PC-3 (cell line): ENCODE results near the gene OR10A2. TPM values are rescaled to one million over a fixed set of nuclear protein-coding genes. Genes with fewer than 3 reads are reported as not detected.

Experiments
- ATAC-seq: fragments of 200-7000 bp; cut with Tn5 transposase; 2 replicates; pipeline ENCODE4 v1.9.1; 2020; ENCODE audit warnings: mild to moderate bottlenecking, moderate library complexity
- BruUV-seq: library from RNA; stranded (reverse); fragments of 400-500 nt; replicated peaks from 2 replicates; lab custom pipeline; 2021; lab: Mats Ljungman, UMichigan
- CTCF ChIA-PET: fragments of 300-600 bp; sonication (Branson Sonifier 250); formaldehyde crosslinking; loops from one replicate; lab custom pipeline; 2022; ENCODE audit warnings: antibody characterized with exemption; lab: Charles Lee
- POLR2A ChIA-PET: fragments of 300-600 bp; sonication (Branson Sonifier 250); formaldehyde crosslinking; loops from one replicate; lab custom pipeline; 2022; ENCODE audit warnings: antibody characterized with exemption; ENCODE audit not compliant: unreplicated experiment; lab: Charles Lee
- DNase-seq: peaks from one replicate; pipeline ENCODE4 v3.0.0-alpha.2; 2015
- H2AFZ ChIP-seq: fragments of 300-600 bp; sonication (generic); 2 replicates; pipeline ENCODE4 v1.6.0; 2016; ENCODE audit warnings: antibody characterized with exemption, low read length
- H3F3A ChIP-seq: fragments of 300-600 bp; sonication (generic); one replicate; pipeline ENCODE4 v1.6.0; 2017; ENCODE audit warnings: antibody characterized with exemption, low read length, control low read depth, mild to moderate bottlenecking; ENCODE audit not compliant: unreplicated experiment
- H3K27ac ChIP-seq: fragments of 300-600 bp; sonication (generic); 2 replicates; pipeline ENCODE4 v1.5.1; 2016; ENCODE audit warnings: mild to moderate bottlenecking, low read length
- H3K27me3 ChIP-seq: fragments of 300-600 bp; sonication (generic); 2 replicates; pipeline ENCODE4 v1.6.1; 2016; ENCODE audit warnings: low read length, mixed read lengths
- H3K36me3 ChIP-seq: fragments of 300-600 bp; sonication (generic); 2 replicates; pipeline ENCODE4 v1.6.1; 2016; ENCODE audit warnings: low read depth, mixed run types, low read length, mixed read lengths
- H3K4me1 ChIP-seq: fragments of 300-600 bp; sonication (generic); 2 replicates; pipeline ENCODE4 v1.5.1; 2016; ENCODE audit warnings: low read length; ENCODE audit not compliant: insufficient read depth
- H3K4me2 ChIP-seq: fragments of 300-600 bp; sonication (generic); 2 replicates; pipeline ENCODE4 v1.6.0; 2016; ENCODE audit warnings: low read length
- H3K4me3 ChIP-seq: fragments of 300-600 bp; sonication (generic); 2 replicates; pipeline ENCODE4 v1.5.1; 2016; ENCODE audit warnings: mild to moderate bottlenecking, low read length, mixed read lengths
- H3K79me2 ChIP-seq: fragments of 300-600 bp; sonication (generic); 2 replicates; pipeline ENCODE4 v1.6.1; 2017; ENCODE audit warnings: low read length, mixed read lengths
- H3K9ac ChIP-seq: fragments of 300-600 bp; sonication (generic); 2 replicates; pipeline ENCODE4 v1.6.0; 2016; ENCODE audit warnings: mild to moderate bottlenecking, low read length
- H3K9me2 ChIP-seq: fragments of 300-600 bp; sonication (generic); replicated peaks from 2 replicates; pipeline ENCODE4 v1.6.1; 2016; ENCODE audit warnings: mixed run types, low read length, mixed read lengths
- H3K9me3 ChIP-seq: fragments of 300-600 bp; sonication (generic); 2 replicates; pipeline ENCODE4 v1.6.1; 2016; ENCODE audit warnings: low read length, mixed read lengths
- H4K20me1 ChIP-seq: fragments of 300-600 bp; sonication (generic); 2 replicates; pipeline ENCODE4 v1.6.1; 2016; ENCODE audit warnings: low read length, mixed read lengths
- EZH2 ChIP-seq: fragments of 300-600 bp; sonication (generic); IDR thresholded peaks from one replicate; pipeline ENCODE4 v1.6.1; 2017; ENCODE audit warnings: antibody characterized with exemption, mild to moderate bottlenecking, low read length; ENCODE audit not compliant: unreplicated experiment
- EZH2phosphoT487 ChIP-seq: fragments of 300-600 bp; sonication (generic); IDR thresholded peaks from 2 replicates; pipeline ENCODE4 v1.6.1; 2018; ENCODE audit warnings: mild to moderate bottlenecking, antibody characterized with exemption, low read length, borderline replicate concordance
- intact Hi-C: fragments of 100-400 bp; cut with micrococcal nuclease; formaldehyde crosslinking; loops from 2 replicates; pipeline ENCODE4 v1.9.0; 2023
- total RNA-seq: library from RNA; depleted of rRNA; stranded (reverse); fragments of >200 nt; gene quantifications from 2 replicates; pipeline ENCODE4 v1.2.3, GENCODE V29; 2014
- TF ChIP-seq, protein P1 (sequence below): fragments of 300-600 bp; sonication (generic); conservative IDR thresholded peaks from 2 replicates; pipeline ENCODE4 v1.5.1; 2017; ENCODE audit warnings: antibody characterized with exemption, low read depth, mild to moderate bottlenecking, low read length

Gene OR10A2
- total RNA-seq, 1 experiment from 2014 or later, result not detected

DNA sequence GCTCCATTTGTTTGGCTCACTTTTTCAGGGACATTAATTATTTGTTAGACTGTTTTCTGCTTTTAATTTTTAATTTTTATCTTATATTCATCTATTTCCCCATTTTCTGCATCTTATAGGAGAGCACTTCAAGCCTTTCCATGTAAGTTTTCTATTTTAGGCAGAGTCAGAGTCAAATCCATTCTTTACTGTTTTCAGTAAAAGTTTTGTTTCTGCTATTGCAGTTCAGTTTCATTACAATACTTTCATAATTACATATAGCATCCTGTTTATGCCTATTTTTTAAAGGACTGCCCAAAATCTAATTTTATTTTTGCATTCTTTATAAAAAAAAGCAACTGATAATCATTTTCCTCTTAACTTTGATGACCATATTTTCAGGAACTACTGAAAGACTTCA is 21.2 kb upstream of the OR10A2 start:
- no peak for TF ChIP-seq EZH2
- TF ChIP-seq, protein P1, sequence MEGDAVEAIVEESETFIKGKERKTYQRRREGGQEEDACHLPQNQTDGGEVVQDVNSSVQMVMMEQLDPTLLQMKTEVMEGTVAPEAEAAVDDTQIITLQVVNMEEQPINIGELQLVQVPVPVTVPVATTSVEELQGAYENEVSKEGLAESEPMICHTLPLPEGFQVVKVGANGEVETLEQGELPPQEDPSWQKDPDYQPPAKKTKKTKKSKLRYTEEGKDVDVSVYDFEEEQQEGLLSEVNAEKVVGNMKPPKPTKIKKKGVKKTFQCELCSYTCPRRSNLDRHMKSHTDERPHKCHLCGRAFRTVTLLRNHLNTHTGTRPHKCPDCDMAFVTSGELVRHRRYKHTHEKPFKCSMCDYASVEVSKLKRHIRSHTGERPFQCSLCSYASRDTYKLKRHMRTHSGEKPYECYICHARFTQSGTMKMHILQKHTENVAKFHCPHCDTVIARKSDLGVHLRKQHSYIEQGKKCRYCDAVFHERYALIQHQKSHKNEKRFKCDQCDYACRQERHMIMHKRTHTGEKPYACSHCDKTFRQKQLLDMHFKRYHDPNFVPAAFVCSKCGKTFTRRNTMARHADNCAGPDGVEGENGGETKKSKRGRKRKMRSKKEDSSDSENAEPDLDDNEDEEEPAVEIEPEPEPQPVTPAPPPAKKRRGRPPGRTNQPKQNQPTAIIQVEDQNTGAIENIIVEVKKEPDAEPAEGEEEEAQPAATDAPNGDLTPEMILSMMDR, result no peak
- no peak for TF ChIP-seq EZH2phosphoT487
- H3K27me3 ChIP-seq, result no peaks in the 10 kb centered on the region
- H3K79me2 ChIP-seq, result no peaks in the 10 kb centered on the region
- POLR2A ChIA-PET, result no interaction called here
- no peak overlapping the region for H3K9ac ChIP-seq
- no peaks in the 10 kb centered on the region for H3K36me3 ChIP-seq
- H2AFZ ChIP-seq, result no peak overlapping the region
- no TSS peak for BruUV-seq
- DNase-seq (no peak), ATAC-seq (no peak)
- no peaks in the 10 kb centered on the region for H3K9me2 ChIP-seq
- no peak overlapping the region for H3K4me3 ChIP-seq
- CTCF ChIA-PET, result no interaction called here
- no peaks in the 10 kb centered on the region for H3F3A ChIP-seq
- H3K27ac ChIP-seq, result no peak overlapping the region
- H3K4me2 ChIP-seq, result no peak overlapping the region
- H3K4me1 ChIP-seq, result no peaks in the 10 kb centered on the region
- no peaks in the 10 kb centered on the region for H3K9me3 ChIP-seq
- intact Hi-C loops, result no loop called here
- H4K20me1 ChIP-seq, result no peaks in the 10 kb centered on the region

DNA sequence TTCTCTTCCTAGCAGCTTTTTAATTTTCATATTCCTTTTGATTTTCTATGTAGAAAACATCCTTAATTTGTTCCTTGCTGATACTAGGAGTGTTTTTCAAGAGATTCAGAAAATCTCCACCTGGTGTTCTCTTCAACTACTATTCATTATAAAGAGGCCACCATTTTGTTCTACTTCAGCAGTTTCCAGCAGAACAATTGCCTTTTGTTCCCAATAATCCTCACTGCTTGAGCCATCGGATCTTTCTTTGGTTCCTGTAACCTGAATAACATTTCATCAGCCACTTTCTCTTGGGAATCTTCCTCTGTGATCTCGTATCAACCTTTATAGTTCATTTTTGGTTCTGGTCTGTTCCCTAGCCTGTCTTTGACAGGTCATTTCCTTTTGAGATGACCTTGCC is 19.2 kb upstream of the OR10A2 start:
- ATAC-seq, result no peak
- Histone ChIP-seq H3F3A (no peaks in the 10 kb centered on the region), H3K27me3 (no peaks in the 10 kb centered on the region)

DNA sequence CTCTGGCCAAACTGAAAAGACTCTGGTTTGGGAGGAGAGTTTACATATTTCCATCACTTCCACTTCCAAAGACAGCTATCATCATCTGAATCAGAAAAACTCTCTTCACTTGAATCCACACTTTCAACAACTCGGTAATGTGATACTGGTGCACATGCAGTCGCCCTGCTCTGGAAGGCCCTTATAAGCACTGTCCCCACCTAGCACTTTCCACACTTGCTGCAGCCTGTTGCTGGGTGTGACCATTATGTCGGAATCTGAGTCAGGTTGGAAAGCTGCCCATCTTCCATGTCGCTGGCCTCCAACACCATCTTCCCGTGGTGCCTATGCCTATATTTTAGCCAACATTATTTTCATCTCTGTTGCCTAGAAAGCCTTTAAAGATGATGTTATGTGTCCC is 18.5 kb upstream of the OR10A2 start:
- H3K27ac ChIP-seq, result no peak overlapping the region
- no peak for ATAC-seq
- H3K27me3 ChIP-seq, result no peaks in the 10 kb centered on the region
- H3K79me2 ChIP-seq, result no peaks in the 10 kb centered on the region
- ChIA-PET POLR2A (no interaction called here), CTCF (no interaction called here)
- H3K4me1 ChIP-seq, result no peaks in the 10 kb centered on the region
- H2AFZ ChIP-seq, result no peak overlapping the region
- H3K9ac ChIP-seq, result no peak overlapping the region
- H3K9me2 ChIP-seq, result no peaks in the 10 kb centered on the region
- H3F3A ChIP-seq, result no peaks in the 10 kb centered on the region
- no peak overlapping the region for H3K4me2 ChIP-seq
- no peak overlapping the region for H3K4me3 ChIP-seq
- intact Hi-C loops, result no loop called here
- no peaks in the 10 kb centered on the region for H4K20me1 ChIP-seq
- no TSS peak for BruUV-seq
- no peaks in the 10 kb centered on the region for H3K9me3 ChIP-seq
- no peak for DNase-seq
- H3K36me3 ChIP-seq, result no peaks in the 10 kb centered on the region
- no peak for TF ChIP-seq EZH2
- TF ChIP-seq, protein P1, result no peak
- no peak for TF ChIP-seq EZH2phosphoT487

More for the DNA sequence above, 19.2 kb upstream of the OR10A2 start:
- no peak overlapping the region for H2AFZ ChIP-seq
- H3K79me2 ChIP-seq, result no peaks in the 10 kb centered on the region
- no peaks in the 10 kb centered on the region for H3K9me3 ChIP-seq
- no peaks in the 10 kb centered on the region for H3K4me1 ChIP-seq
- no peaks in the 10 kb centered on the region for H3K36me3 ChIP-seq
- TF ChIP-seq, protein P1, result no peak
- TF ChIP-seq EZH2, result no peak
- TF ChIP-seq EZH2phosphoT487, result no peak
- DNase-seq, result no peak
- ChIA-PET CTCF (no interaction called here), POLR2A (no interaction called here)
- no peaks in the 10 kb centered on the region for H4K20me1 ChIP-seq
- intact Hi-C loops, result no loop called here
- BruUV-seq, result no TSS peak
- no peak overlapping the region for H3K4me2 ChIP-seq
- H3K9ac ChIP-seq, result no peak overlapping the region
- no peak overlapping the region for H3K4me3 ChIP-seq
- no peak overlapping the region for H3K27ac ChIP-seq
- H3K9me2 ChIP-seq, result no peaks in the 10 kb centered on the region
